Fibroblast of mammary gland (primary cell): Measurements from ENCODE around the gene TEX36.

Experiments
- DNase-seq: peaks from one replicate; pipeline ENCODE4 v3.0.0-alpha.2; 2010; ENCODE audit warnings: low read depth
- H3K4me3 ChIP-seq: 2 replicates; pipeline ENCODE4 v1.5.1; 2011; ENCODE audit warnings: low read depth, mild to moderate bottlenecking, low read length, moderate library complexity; ENCODE audit not compliant: control insufficient read depth
- CTCF ChIP-seq: conservative IDR thresholded peaks from 2 replicates; pipeline ENCODE4 v1.5.1; 2011; ENCODE audit warnings: low read depth, low read length, inconsistent platforms; ENCODE audit not compliant: control insufficient read depth, insufficient read depth

Gene TEX36

GRCh38 chr10:125691160-125691981 is 8.4 kb upstream of the TEX36 start:
- peak; percentile 10 for DNase-seq
- no peak overlapping the region for H3K4me3 ChIP-seq
- TF ChIP-seq CTCF: no peak

- no peak for DNase-seq
- no peak overlapping the region for H3K4me3 ChIP-seq
- no peak for TF ChIP-seq CTCF
Measured at GRCh38 chr10:125689955-125690569, 7.1 kb upstream of the TEX36 start.

GRCh38 chr10:125687507-125688185 is 4.7 kb upstream of the TEX36 start:
- no peak for DNase-seq
- no peak overlapping the region for H3K4me3 ChIP-seq
- no peak for TF ChIP-seq CTCF

- DNase-seq: no peak
- no peak overlapping the region for H3K4me3 ChIP-seq
- no peak for TF ChIP-seq CTCF
Measured at GRCh38 chr10:125684581-125684980, 1.6 kb upstream of the TEX36 start.

GRCh38 chr10:125683821-125684220 is 858 bp upstream of the TEX36 start:
- no peak overlapping the region for H3K4me3 ChIP-seq
- DNase-seq: no peak
- TF ChIP-seq CTCF: no peak

- H3K4me3 ChIP-seq: no peak overlapping the region
- no peak for DNase-seq
- TF ChIP-seq CTCF: no peak
Measured at GRCh38 chr10:125679436-125679835, 3.5 kb downstream of the TEX36 start.
